Neural progenitor cell (in vitro differentiated cells): ENCODE results near the gene NEDD4L. TPM values are rescaled to one million over a fixed set of nuclear protein-coding genes. Genes with fewer than 3 reads are reported as not detected.

Experiments used
- DNase-seq: peaks from one replicate; pipeline ENCODE4 v3.0.0-alpha.2; 2016; ENCODE audit warnings: low spot score
- H2AFZ ChIP-seq: fragments of 200-600 bp; sonication (generic); replicated peaks from 2 replicates; pipeline ENCODE4 v1.6.1; 2016; ENCODE audit warnings: antibody characterized with exemption
- H3F3A ChIP-seq: fragments of 200-600 bp; sonication (generic); 2 replicates; pipeline ENCODE4 v1.6.1; 2016; ENCODE audit warnings: antibody characterized with exemption, low read depth
- H3K27ac ChIP-seq: fragments of 200-600 bp; sonication (generic); 2 replicates; pipeline ENCODE4 v1.5.1; 2016; ENCODE audit warnings: mild to moderate bottlenecking
- H3K27me3 ChIP-seq: fragments of 200-600 bp; sonication (generic); 2 replicates; pipeline ENCODE4 v1.6.1; 2016; ENCODE audit warnings: mild to moderate bottlenecking, moderate library complexity
- H3K36me3 ChIP-seq: fragments of 200-600 bp; sonication (generic); 2 replicates; pipeline ENCODE4 v1.5.1; 2016
- H3K4me1 ChIP-seq: fragments of 200-600 bp; sonication (generic); 2 replicates; pipeline ENCODE4 v1.6.1; 2016; ENCODE audit warnings: mixed run types
- H3K4me2 ChIP-seq: fragments of 200-600 bp; sonication (generic); 2 replicates; pipeline ENCODE4 v1.6.1; 2016
- H3K4me3 ChIP-seq: fragments of 200-600 bp; sonication (generic); 2 replicates; pipeline ENCODE4 v1.5.1; 2016
- H3K79me2 ChIP-seq: fragments of 200-600 bp; sonication (generic); 2 replicates; pipeline ENCODE4 v1.6.1; 2016; ENCODE audit warnings: low read depth
- H3K9ac ChIP-seq: fragments of 200-600 bp; sonication (generic); 2 replicates; pipeline ENCODE4 v1.6.1; 2016
- H3K9me3 ChIP-seq: fragments of 200-600 bp; sonication (generic); 2 replicates; pipeline ENCODE4 v1.5.1; 2016; ENCODE audit warnings: low read depth
- H4K20me1 ChIP-seq: fragments of 200-600 bp; sonication (generic); 2 replicates; pipeline ENCODE4 v1.6.1; 2016; ENCODE audit warnings: low read depth
- H3K27ac Mint-ChIP-seq: 3 replicates; pipeline ENCODE4 v1.8.0; 2021; ENCODE audit warnings: mixed read lengths
- H3K27me3 Mint-ChIP-seq: 2 replicates; pipeline ENCODE4 v1.8.0; 2022; ENCODE audit warnings: low read depth, mild to moderate bottlenecking, inconsistent platforms, moderate library complexity, mixed read lengths; ENCODE audit not compliant: insufficient read depth
- H3K36me3 Mint-ChIP-seq: 3 replicates; pipeline ENCODE4 v1.8.0; 2021; ENCODE audit warnings: mixed read lengths
- H3K4me1 Mint-ChIP-seq: 3 replicates; pipeline ENCODE4 v1.8.0; 2021; ENCODE audit warnings: mixed read lengths
- H3K4me3 Mint-ChIP-seq: 3 replicates; pipeline ENCODE4 v1.8.0; 2021; ENCODE audit warnings: mild to moderate bottlenecking, moderate library complexity, mixed read lengths
- H3K9me3 Mint-ChIP-seq: 3 replicates; pipeline ENCODE4 v1.8.0; 2020; ENCODE audit warnings: mixed read lengths
- EZH2 ChIP-seq: fragments of 200-600 bp; sonication (generic); IDR thresholded peaks from 2 replicates; pipeline ENCODE4 v1.6.1; 2017; ENCODE audit warnings: antibody characterized with exemption, mild to moderate bottlenecking, moderate library complexity
- EZH2phosphoT487 ChIP-seq: fragments of 200-600 bp; sonication (generic); IDR thresholded peaks from 2 replicates; pipeline ENCODE4 v1.6.1; 2017; ENCODE audit warnings: antibody characterized with exemption
- total RNA-seq: library from RNA; depleted of rRNA; stranded (reverse); fragments of >200 nt; gene quantifications from 2 replicates; pipeline ENCODE4 v1.2.3, GENCODE V29; 2015; ENCODE audit warnings: low replicate concordance
- TF ChIP-seq, protein P1 (sequence below): fragments of 200-600 bp; sonication (generic); IDR thresholded peaks from 2 replicates; pipeline ENCODE4 v1.5.1; 2017; ENCODE audit warnings: antibody characterized with exemption, mild to moderate bottlenecking

The NEDD4L gene
- total RNA-seq, 1 donor from 2014 or later, result 55.5 TPM

DNA sequence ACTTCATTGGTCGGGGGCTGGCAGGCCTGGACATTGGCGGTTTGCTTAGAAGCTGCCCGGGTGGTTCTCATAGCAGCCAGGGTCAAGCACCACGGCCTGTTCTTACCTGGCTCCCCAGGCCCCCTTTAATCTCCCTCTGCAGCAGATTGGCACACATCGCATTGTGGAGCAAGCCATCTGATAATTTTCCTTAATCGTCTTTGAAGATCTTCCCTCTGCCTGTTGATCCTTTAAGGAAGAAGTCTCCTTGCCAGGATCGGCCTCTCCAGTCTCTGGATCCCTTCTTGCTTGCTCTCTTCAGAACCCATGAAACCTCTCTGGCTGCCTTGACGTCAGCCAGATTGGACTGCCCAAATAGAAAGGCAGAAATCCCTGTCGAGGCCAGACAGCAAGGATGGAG, 75.8 kb downstream of the NEDD4L start:
- Mint-ChIP-seq H3K4me3 (no peak overlapping the region), H3K27ac (no peak overlapping the region), H3K9me3 (no peaks in the 10 kb centered on the region), H3K27me3 (peaks cover 9% of the 10 kb centered on the region), H3K4me1 (peaks cover 24% of the 10 kb centered on the region), H3K36me3 (no peaks in the 10 kb centered on the region)
- TF ChIP-seq EZH2 (no peak), EZH2phosphoT487 (no peak)
- TF ChIP-seq, protein P1, sequence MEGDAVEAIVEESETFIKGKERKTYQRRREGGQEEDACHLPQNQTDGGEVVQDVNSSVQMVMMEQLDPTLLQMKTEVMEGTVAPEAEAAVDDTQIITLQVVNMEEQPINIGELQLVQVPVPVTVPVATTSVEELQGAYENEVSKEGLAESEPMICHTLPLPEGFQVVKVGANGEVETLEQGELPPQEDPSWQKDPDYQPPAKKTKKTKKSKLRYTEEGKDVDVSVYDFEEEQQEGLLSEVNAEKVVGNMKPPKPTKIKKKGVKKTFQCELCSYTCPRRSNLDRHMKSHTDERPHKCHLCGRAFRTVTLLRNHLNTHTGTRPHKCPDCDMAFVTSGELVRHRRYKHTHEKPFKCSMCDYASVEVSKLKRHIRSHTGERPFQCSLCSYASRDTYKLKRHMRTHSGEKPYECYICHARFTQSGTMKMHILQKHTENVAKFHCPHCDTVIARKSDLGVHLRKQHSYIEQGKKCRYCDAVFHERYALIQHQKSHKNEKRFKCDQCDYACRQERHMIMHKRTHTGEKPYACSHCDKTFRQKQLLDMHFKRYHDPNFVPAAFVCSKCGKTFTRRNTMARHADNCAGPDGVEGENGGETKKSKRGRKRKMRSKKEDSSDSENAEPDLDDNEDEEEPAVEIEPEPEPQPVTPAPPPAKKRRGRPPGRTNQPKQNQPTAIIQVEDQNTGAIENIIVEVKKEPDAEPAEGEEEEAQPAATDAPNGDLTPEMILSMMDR, result no peak
- no peak overlapping the region for H2AFZ ChIP-seq
- H3K36me3 ChIP-seq, result no peaks in the 10 kb centered on the region
- H3K4me3 ChIP-seq, result no peak overlapping the region
- H3F3A ChIP-seq, result peaks cover 11% of the 10 kb centered on the region
- H3K9ac ChIP-seq, result no peak overlapping the region
- peaks cover 37% of the 10 kb centered on the region for H3K27me3 ChIP-seq
- peaks cover 14% of the 10 kb centered on the region for H3K4me1 ChIP-seq
- no peak overlapping the region for H3K27ac ChIP-seq
- peaks cover 85% of the 10 kb centered on the region for H4K20me1 ChIP-seq
- peaks cover 7% of the 10 kb centered on the region for H3K79me2 ChIP-seq
- no peak for DNase-seq
- no peak overlapping the region for H3K4me2 ChIP-seq
- H3K9me3 ChIP-seq, result no peaks in the 10 kb centered on the region

DNA sequence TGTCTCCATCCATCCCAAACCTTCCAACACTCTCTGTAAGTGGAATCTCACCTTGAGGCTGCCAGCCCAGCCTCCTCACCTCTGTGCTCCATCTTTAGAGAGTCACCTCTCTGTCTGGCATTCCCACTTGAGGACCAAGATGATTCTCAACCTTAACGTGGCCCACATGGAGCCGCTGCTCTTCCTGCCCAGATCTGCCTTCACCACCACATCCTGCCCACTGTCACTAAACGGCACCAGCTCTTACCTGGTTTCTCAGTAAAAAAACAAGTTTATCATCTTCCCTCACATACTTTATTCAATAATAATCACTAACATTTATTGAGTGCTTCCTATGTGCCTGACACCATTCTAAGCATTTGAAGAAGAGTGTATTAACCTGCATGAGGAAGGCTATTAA, 80.4 kb downstream of the NEDD4L start:
- H3K9ac ChIP-seq, result no peak overlapping the region
- no peak overlapping the region for H3K4me3 ChIP-seq
- H3F3A ChIP-seq, result no peaks in the 10 kb centered on the region
- Mint-ChIP-seq H3K27me3 (no peaks in the 10 kb centered on the region), H3K4me3 (no peak overlapping the region), H3K9me3 (peaks cover 2% of the 10 kb centered on the region), H3K4me1 (peaks cover 6% of the 10 kb centered on the region), H3K36me3 (peaks cover 4% of the 10 kb centered on the region), H3K27ac (no peak overlapping the region)
- H3K9me3 ChIP-seq, result no peaks in the 10 kb centered on the region
- H3K4me1 ChIP-seq, result no peaks in the 10 kb centered on the region
- no peaks in the 10 kb centered on the region for H3K36me3 ChIP-seq
- H3K4me2 ChIP-seq, result no peak overlapping the region
- H3K27ac ChIP-seq, result no peak overlapping the region
- H3K79me2 ChIP-seq, result peaks cover 21% of the 10 kb centered on the region
- TF ChIP-seq, protein P1, result no peak
- TF ChIP-seq EZH2phosphoT487 (no peak), EZH2 (no peak)
- no peak overlapping the region for H2AFZ ChIP-seq
- H4K20me1 ChIP-seq, result peaks cover 41% of the 10 kb centered on the region
- no peaks in the 10 kb centered on the region for H3K27me3 ChIP-seq
- no peak for DNase-seq

DNA sequence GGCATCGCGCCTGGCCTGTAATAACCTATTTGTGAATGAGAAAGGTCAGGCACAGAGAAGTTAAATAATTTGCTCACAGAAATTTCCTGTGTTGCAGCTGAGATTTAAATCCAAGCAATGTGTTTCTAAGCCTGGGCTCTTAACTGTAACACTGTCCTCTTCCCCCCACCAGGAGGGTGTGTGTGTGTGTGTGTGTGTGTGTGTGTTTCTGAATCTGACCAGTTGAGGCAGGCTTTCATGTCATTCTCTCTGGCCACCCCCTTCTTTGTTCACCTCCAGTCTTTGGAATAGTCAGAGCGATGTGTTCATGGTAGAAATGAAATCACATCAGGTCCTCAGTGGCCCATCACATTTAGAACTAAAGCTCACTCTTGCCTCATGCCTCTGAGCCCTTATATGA, 81.2 kb downstream of the NEDD4L start:
- no peaks in the 10 kb centered on the region for H3F3A ChIP-seq
- peaks cover 3% of the 10 kb centered on the region for H3K4me1 Mint-ChIP-seq
- H4K20me1 ChIP-seq, result peaks cover 34% of the 10 kb centered on the region
- no peak for TF ChIP-seq EZH2
- TF ChIP-seq, protein P1, result peak; percentile 11
- no peak overlapping the region for H3K4me2 ChIP-seq
- peak; percentile 39 for DNase-seq
- H3K79me2 ChIP-seq, result peaks cover 23% of the 10 kb centered on the region
- H2AFZ ChIP-seq, result no peak overlapping the region
- no peaks in the 10 kb centered on the region for H3K27me3 ChIP-seq
- H3K4me3 Mint-ChIP-seq, result no peak overlapping the region
- no peak overlapping the region for H3K27ac Mint-ChIP-seq
- peaks cover 4% of the 10 kb centered on the region for H3K36me3 Mint-ChIP-seq
- H3K9ac ChIP-seq, result no peak overlapping the region
- H3K9me3 Mint-ChIP-seq, result peaks cover 2% of the 10 kb centered on the region
- no peaks in the 10 kb centered on the region for H3K27me3 Mint-ChIP-seq
- H3K36me3 ChIP-seq, result no peaks in the 10 kb centered on the region
- no peak overlapping the region for H3K27ac ChIP-seq
- no peaks in the 10 kb centered on the region for H3K4me1 ChIP-seq
- no peak overlapping the region for H3K4me3 ChIP-seq
- no peaks in the 10 kb centered on the region for H3K9me3 ChIP-seq
